GM10266 (cell line): ENCODE measurements around the gene ZDHHC11.
"Not testable (repeated sequence)": the region's sequence is repeated elsewhere in the genome, so short reads cannot be mapped to it uniquely, and the experiment has no call there.

Experiments
- DNase-seq: peaks from one replicate; pipeline ENCODE4 v3.0.0; 2012; ENCODE audit errors: extremely low spot score
- TF ChIP-seq, protein P1 (sequence below): IDR thresholded peaks from 2 replicates; pipeline ENCODE4 v1.5.1; 2012; ENCODE audit warnings: mild to moderate bottlenecking, low read depth; ENCODE audit not compliant: control insufficient read depth, insufficient read depth; ENCODE audit errors: missing control alignments

ZDHHC11 gene

DNA sequence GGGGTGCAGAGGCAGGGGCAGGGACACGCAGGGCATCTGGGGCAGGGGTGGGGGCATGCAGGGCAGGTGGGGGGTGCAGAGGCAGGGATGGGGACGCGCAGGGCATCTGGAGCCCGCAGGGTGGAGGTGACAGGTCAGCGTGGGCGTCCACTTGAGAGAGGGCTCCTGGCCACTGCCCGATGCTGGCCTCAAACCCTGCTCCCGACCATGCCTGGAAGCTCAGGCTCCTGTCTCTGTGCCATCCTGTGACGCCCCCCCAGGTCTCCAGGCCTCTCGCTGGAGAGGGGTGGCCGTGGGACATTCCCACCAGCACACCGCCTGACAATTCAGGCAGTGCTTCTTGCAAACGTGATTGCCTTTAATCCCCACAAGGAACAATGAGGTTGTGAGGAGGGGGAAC, 99.3 kb downstream of the ZDHHC11 start:
- DNase-seq, result no peak
- TF ChIP-seq, protein P1, sequence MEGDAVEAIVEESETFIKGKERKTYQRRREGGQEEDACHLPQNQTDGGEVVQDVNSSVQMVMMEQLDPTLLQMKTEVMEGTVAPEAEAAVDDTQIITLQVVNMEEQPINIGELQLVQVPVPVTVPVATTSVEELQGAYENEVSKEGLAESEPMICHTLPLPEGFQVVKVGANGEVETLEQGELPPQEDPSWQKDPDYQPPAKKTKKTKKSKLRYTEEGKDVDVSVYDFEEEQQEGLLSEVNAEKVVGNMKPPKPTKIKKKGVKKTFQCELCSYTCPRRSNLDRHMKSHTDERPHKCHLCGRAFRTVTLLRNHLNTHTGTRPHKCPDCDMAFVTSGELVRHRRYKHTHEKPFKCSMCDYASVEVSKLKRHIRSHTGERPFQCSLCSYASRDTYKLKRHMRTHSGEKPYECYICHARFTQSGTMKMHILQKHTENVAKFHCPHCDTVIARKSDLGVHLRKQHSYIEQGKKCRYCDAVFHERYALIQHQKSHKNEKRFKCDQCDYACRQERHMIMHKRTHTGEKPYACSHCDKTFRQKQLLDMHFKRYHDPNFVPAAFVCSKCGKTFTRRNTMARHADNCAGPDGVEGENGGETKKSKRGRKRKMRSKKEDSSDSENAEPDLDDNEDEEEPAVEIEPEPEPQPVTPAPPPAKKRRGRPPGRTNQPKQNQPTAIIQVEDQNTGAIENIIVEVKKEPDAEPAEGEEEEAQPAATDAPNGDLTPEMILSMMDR, result no peak

DNA sequence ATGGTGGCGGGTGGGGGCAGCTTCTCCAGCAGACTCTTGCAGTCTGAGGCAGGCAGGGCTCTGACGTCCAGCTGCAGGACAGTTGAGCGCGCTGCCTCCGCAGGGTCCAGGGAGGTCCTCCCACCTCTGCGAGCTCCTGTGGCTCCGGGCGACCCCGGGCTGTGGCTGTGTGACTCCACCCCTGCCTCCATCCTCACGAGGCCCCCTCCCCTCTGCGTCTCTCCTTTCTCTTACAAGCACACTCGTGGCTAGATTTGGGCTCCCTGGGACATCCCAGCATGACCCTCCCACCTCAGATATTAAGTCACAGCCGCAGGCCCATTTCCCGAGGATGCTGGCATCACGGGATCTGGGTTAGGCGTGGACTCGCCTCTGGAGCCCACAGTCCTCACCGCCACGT, 100.6 kb downstream of the ZDHHC11 start:
- not testable (repeated sequence) for DNase-seq

DNA sequence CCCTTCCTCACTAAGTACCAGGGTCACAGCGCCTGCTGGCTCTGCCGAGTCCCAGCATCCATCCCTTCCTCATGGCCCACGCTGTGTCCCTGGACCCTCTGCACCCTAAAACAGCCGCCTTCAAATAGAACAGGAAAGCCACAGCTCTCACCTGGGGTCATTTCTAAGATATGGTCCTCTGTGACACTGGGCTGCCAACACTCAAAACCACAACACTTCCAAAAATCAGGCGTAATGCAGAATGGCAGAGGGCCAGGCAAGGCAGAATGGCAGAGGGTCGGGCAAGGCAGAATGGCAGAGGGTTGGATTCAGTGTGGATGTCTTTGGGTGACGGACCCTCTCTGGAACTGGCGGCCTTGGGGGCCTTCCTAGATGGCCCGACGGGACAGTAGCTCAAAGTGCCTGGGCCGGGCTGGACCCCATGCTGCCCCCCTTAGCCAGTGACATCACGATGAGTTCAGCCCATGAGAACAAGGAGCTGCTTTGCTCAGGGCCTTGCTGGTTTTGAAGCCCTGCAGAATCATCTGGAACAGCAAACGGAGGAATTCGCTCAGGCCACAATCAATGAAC, 101.6 kb downstream of the ZDHHC11 start:
- TF ChIP-seq, protein P1, result no peak
- no peak for DNase-seq

DNA sequence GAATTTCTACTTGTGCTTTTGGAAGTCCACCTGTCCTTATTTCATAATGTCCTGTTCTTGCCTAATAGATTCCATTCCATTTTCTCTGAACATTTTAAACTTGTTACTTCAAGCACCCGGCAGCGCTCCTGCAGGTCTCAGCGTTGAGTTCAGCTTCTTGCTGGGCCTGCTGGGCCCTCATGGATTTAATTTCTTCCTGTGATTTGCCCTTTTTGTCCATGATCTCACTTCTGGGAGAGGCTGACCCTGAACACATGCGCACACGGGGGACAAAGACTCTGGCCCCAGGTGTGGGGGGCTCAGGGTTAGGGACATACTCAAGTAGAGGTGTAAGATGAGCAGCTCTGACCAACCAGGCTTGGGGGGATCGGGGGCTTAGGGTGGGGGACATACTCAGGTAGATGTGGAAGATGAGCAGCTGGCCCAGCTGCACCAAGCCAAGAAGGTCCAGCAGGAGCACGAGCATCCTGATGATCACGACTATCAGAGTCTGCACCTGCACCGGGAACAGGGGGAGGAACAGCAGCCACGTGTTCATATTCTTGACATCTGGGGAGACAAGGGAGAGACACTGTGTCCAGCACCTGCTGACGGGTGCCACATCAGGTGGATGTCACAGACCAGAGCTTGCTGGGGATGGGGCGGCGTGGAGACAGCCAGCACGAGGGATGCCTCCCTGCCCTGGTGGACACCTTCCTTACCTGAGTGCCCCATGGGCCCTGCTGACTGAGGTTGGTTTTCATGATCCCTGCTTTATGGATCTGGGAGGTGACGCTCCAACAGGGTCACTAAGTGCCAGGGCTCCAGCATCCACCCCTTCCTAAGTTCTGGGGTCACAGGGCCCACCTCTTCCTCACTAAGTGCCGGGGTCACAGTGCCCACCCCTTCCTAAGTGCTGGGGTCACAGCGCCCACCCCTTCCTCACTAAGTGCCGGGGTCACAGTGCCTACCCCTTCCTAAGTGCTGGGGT, 102.5 kb downstream of the ZDHHC11 start:
- not testable (repeated sequence) for DNase-seq

DNA sequence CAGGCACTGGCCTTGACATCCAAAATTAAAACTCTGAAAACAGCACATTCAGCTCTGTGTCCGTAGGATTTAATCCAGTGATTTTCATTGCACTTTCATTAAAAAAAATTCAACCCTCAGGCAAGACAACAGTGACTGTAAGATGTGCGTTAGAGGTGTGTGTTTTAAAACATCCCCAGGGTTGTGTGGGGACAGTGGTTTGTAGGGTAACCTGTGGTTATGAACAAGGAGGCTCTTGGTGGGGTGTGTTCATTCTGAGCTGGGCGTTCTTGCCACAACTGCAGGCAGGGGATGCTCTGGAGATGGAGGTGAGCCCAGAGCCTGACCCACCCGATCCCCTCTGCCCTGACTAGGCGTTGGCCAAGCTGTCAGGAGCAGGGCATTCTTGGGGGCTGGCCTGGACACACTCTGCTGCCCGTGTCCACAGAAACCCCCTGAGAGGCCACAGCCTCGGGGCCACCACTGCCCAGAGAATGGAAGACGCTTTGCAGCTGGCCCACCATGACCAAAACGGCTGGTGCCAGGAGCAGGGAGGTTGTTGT, 103.4 kb downstream of the ZDHHC11 start:
- DNase-seq, result not testable (repeated sequence)

DNA sequence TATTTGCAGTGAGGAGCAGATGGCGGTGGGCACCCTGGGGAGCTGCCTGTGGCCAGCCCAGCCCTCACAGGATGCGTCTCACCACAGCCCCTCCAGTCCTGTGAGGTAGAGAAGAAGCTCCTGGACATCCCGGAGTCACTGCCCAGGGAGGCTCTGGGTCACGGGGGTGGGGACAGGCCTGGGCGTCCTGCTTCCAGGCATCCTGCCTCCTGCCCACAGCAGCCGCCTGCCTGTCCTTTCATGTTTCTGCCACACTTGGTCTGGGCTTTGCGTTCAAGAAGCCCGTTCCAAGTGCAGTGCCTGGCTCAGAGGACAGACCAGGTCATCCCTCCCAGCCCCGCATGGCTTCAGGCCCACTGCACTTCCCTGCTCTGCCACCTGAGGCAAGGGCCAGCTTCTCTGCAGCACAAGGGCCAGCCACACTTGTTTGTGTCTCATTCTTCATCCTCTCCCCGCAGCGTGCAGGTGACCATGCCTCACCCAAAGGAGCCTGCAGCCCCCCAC, 104.5 kb downstream of the ZDHHC11 start:
- TF ChIP-seq, protein P1, result no peak
- no peak for DNase-seq
